ENCODE measurements around the gene CTSV. TPM values are rescaled to one million over a fixed set of nuclear protein-coding genes. Genes with fewer than 3 reads are reported as not detected.

The CTSV gene
- 12.4 to 15.1 TPM (median 13.3 TPM) in 5 replicates for total RNA-seq (2022; extraction: Qiagen RNA extraction; ENCODE audit: low read depth)

GRCh38 chr9:97038611-97039513, at the start of gene CTSV:
Gene CTSV (minus strand): TSS chr9:97039142. CDS start chr9:97038043, 1,099 bp downstream.

Other genes with a start within 250 kb of the CTSV start
- gene ZNF782, start 184.6 kb downstream of the CTSV start, total RNA-seq (2022; extraction: Qiagen RNA extraction; ENCODE audit: low read depth) = 1.1 to 2.6 TPM (median 1.7 TPM) in 5 replicates
- 0.03 TPM in 1 of 5 replicates, not detected in the others for gene NUTM2G, start 110.3 kb downstream of the CTSV start, total RNA-seq (2022; extraction: Qiagen RNA extraction; ENCODE audit: low read depth)

All from A549 treated with DMSO at 1 μM for 4 hours (cell line).